ENCODE measurements around the gene VSTM2B.

VSTM2B gene

DNA sequence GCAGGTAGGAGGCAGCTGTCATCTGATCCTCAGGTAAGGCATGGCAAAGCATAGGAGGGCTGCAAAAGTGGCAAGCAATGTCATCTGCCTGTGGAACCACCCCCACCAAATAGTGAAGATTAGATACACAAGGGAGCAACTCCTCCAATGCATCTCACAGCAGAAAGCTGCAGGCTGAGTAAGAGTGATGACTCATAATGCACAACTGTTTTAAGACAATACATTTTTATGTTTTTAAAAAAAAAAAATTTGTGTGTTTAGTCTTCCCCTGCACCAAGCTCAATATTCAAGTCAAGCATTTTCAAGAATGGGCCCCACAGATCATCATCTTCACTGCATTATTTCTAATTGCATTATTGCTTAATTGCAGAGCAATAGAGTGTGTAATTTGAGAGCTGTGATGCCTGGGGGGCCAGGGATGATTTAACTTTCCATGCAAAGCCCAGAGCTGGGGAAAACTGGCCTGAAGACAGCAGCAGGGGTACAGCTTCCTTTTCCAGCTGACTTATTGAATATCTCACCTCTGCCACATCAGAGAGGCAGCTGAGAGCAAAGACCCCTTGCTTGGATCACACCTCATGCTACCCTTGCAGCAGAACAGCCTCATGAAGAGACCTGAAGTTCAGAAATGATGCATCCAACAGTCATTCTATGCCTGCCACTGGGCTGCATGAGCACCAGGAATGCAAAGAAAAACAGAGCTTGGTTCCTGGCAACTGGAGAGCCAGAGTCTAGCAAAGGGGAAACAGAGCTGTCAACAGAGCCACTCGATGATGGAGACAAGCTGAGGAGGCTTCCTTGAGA lies 57.6 kb downstream of the VSTM2B start:
- Histone ChIP-seq H3K36me3 (no peaks in the 10 kb centered on the region), H3K4me1 (no peaks in the 10 kb centered on the region), H3K4me2 (no peak overlapping the region), H3K27ac (no peak overlapping the region), H3K9ac (no peak overlapping the region), H3K27me3 (no peaks in the 10 kb centered on the region), H4K20me1 (no peaks in the 10 kb centered on the region), H3K9me3 (0 out of 2 replicates have a peak, but pooled peaks cover 5% of the 10 kb centered on the region), H3K4me3 (no peak overlapping the region)
- no peak for TF ChIP-seq Cebpa-rat (IDR thresholded peaks at IDR 0.05)

- H4K20me1 ChIP-seq = no peaks in the 10 kb centered on the region
- H3K27me3 ChIP-seq = no peaks in the 10 kb centered on the region
- no peak overlapping the region for H3K4me2 ChIP-seq
- no peak overlapping the region for H3K4me3 ChIP-seq
- peaks cover 19% of the 10 kb centered on the region for H3K9me3 ChIP-seq
- H3K4me1 ChIP-seq = no peaks in the 10 kb centered on the region
- H3K27ac ChIP-seq = no peak overlapping the region
- H3K36me3 ChIP-seq = no peaks in the 10 kb centered on the region
- TF ChIP-seq Cebpa-rat (IDR thresholded peaks at IDR 0.05) = no peak
- H3K9ac ChIP-seq = no peak overlapping the region
These were observed 60.6 kb downstream of the VSTM2B start for GRCh38 chr19:29586401-29586800.

DNA sequence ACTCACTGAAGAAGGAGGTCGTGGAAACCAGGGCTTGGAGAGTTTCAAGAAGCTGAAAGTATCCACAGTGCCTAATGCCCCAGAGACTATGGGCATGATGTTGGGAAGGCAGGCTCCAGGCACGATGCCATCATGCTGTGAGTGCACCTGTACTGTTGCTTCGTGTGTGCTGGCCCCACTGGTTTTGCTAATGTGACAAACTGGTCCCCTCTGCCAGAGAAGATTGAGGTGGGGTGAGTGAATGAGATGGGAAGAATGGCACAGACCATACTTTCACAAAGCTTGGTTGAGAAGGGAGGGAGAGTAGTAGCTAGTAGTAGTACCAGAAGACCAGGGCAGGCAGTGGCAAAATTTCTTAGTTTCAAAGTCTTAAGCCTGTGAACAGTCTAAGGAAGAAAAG lies 61.3 kb downstream of the VSTM2B start:
- Histone ChIP-seq H3K4me2 (no peak overlapping the region), H4K20me1 (no peaks in the 10 kb centered on the region), H3K27me3 (no peaks in the 10 kb centered on the region), H3K27ac (no peak overlapping the region), H3K36me3 (no peaks in the 10 kb centered on the region), H3K4me3 (no peak overlapping the region), H3K4me1 (no peaks in the 10 kb centered on the region), H3K9ac (no peak overlapping the region), H3K9me3 (peaks cover 17% of the 10 kb centered on the region)
- TF ChIP-seq Cebpa-rat (IDR thresholded peaks at IDR 0.05) = no peak

- TF ChIP-seq Cebpa-rat (IDR thresholded peaks at IDR 0.05) = no peak
- Histone ChIP-seq H4K20me1 (no peaks in the 10 kb centered on the region), H3K27ac (no peak overlapping the region), H3K4me1 (no peaks in the 10 kb centered on the region), H3K4me3 (no peak overlapping the region), H3K27me3 (no peaks in the 10 kb centered on the region), H3K9me3 (peaks cover 17% of the 10 kb centered on the region), H3K36me3 (no peaks in the 10 kb centered on the region), H3K4me2 (no peak overlapping the region), H3K9ac (no peak overlapping the region)
These were observed 61.8 kb downstream of the VSTM2B start for GRCh38 chr19:29587518-29587986.

- H3K4me1 ChIP-seq = no peaks in the 10 kb centered on the region
- H3K4me3 ChIP-seq = no peak overlapping the region
- TF ChIP-seq Cebpa-rat (IDR thresholded peaks at IDR 0.05) = no peak
- H3K36me3 ChIP-seq = no peaks in the 10 kb centered on the region
- H3K27me3 ChIP-seq = no peaks in the 10 kb centered on the region
- no peak overlapping the region for H3K27ac ChIP-seq
- H3K9ac ChIP-seq = no peak overlapping the region
- H3K4me2 ChIP-seq = no peak overlapping the region
- H3K9me3 ChIP-seq = peaks cover 17% of the 10 kb centered on the region
- H4K20me1 ChIP-seq = no peaks in the 10 kb centered on the region
These were observed 62.3 kb downstream of the VSTM2B start for GRCh38 chr19:29588095-29588494.

- no peaks in the 10 kb centered on the region for H4K20me1 ChIP-seq
- no peak overlapping the region for H3K4me3 ChIP-seq
- no peaks in the 10 kb centered on the region for H3K4me1 ChIP-seq
- no peak overlapping the region for H3K9ac ChIP-seq
- H3K4me2 ChIP-seq = no peak overlapping the region
- no peak for TF ChIP-seq Cebpa-rat (IDR thresholded peaks at IDR 0.05)
- no peak overlapping the region for H3K27ac ChIP-seq
- peaks cover 17% of the 10 kb centered on the region for H3K9me3 ChIP-seq
- H3K27me3 ChIP-seq = no peaks in the 10 kb centered on the region
- H3K36me3 ChIP-seq = no peaks in the 10 kb centered on the region
These were observed 64.5 kb downstream of the VSTM2B start for GRCh38 chr19:29590278-29590677.

DNA sequence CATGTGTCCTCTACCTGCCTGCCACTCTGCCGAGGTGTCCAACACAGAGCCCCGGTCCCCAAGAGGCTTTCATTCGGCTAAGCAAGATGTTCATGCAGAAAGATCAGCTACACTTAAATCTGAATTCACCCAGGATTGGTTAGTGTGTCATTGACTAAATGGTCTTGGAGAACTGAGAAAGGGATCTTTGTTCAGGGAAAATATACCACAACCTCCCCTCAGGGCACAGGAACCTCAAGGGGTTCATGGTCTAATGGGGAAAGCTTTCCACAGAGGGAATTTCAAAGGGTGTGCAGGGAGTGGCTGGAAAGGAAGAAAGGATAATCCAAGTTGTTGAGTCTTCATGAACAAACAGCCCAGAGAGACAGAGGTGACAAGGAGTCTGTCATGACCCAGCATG lies 65.9 kb downstream of the VSTM2B start:
- no peak for TF ChIP-seq Cebpa-rat (IDR thresholded peaks at IDR 0.05)
- H3K9ac ChIP-seq = no peak overlapping the region
- no peak overlapping the region for H3K27ac ChIP-seq
- H3K27me3 ChIP-seq = no peaks in the 10 kb centered on the region
- no peaks in the 10 kb centered on the region for H3K4me1 ChIP-seq
- no peak overlapping the region for H3K4me3 ChIP-seq
- H4K20me1 ChIP-seq = no peaks in the 10 kb centered on the region
- peaks cover 17% of the 10 kb centered on the region for H3K9me3 ChIP-seq
- no peaks in the 10 kb centered on the region for H3K36me3 ChIP-seq
- H3K4me2 ChIP-seq = no peak overlapping the region

GRCh38 chr19:29593869-29594268 lies 68.1 kb downstream of the VSTM2B start:
- H3K9me3 ChIP-seq = peaks cover 13% of the 10 kb centered on the region
- H3K27ac ChIP-seq = no peak overlapping the region
- H3K4me2 ChIP-seq = no peak overlapping the region
- H3K9ac ChIP-seq = no peak overlapping the region
- TF ChIP-seq Cebpa-rat (IDR thresholded peaks at IDR 0.05) = no peak
- H3K4me3 ChIP-seq = no peak overlapping the region
- H3K36me3 ChIP-seq = no peaks in the 10 kb centered on the region
- no peaks in the 10 kb centered on the region for H4K20me1 ChIP-seq
- no peaks in the 10 kb centered on the region for H3K27me3 ChIP-seq
- H3K4me1 ChIP-seq = no peaks in the 10 kb centered on the region

DNA sequence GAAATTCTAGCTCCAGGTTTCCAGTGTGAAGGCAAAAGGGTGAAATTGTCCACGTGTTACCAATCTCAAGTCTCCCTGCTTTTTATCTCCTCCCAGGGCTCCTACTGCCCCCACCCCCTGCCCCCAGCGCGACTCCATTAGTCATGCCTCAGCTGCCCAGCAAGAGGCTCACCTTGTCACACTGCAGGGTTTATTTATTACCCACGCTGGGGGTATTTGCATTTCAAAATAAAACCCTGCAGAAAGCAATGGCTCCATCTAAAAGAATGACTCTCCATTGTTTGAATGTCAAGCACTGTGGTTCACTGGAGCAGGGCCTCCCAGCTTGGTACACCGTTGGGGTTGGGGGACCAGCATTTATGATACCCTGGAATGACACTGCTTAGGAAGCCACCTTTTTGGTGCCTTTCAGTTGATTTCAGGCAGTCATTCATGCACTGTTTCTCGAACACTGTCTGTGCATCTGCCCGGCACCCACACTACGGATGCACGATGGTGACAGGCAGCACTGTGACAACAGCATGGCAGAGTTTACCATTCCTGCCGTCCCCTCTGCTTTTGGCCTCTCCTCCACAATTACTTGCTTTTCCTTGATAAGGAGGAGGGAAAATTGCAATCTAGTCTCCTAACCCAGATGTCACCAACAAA lies 70.4 kb downstream of the VSTM2B start:
- Histone ChIP-seq H4K20me1 (no peaks in the 10 kb centered on the region), H3K4me3 (no peak overlapping the region), H3K4me1 (no peaks in the 10 kb centered on the region), H3K9ac (no peak overlapping the region), H3K36me3 (no peaks in the 10 kb centered on the region), H3K9me3 (no peaks in the 10 kb centered on the region), H3K27me3 (no peaks in the 10 kb centered on the region), H3K27ac (no peak overlapping the region), H3K4me2 (no peak overlapping the region)
- TF ChIP-seq Cebpa-rat (IDR thresholded peaks at IDR 0.05) = no peak

DNA sequence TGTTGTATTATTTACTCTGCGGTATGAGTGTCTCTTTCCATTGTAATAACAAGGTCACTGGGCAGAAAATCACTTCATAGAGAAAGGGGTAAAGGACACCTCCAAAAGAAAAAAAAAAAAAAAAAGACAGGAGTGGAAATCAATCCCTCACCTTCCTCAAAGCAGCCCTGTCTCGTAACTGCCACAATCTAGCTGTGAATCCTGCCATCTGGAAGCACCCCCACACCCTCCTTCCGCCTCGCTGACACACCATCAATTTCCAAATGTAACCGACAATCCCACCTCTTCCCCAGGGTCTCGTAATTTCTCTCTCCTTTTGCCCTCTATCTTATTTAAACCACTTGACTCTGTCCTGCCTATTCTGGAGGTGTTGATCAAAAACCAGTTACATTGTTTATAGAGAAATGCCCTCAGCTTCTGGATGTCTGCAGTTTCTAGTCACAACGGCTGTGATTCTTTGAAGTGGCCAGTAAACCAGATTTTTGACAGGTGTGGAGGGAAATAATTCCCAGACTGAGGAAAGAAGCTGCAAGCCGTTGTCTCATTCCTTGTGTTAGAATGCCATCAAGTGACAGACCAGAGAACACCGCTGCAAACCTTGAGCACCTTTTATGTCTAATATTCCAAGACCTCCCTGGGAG lies 71.2 kb downstream of the VSTM2B start:
- no peak overlapping the region for H3K4me2 ChIP-seq

More for the DNA sequence above, 71.2 kb downstream of the VSTM2B start:
- Histone ChIP-seq H3K9ac (no peak overlapping the region), H3K27ac (no peak overlapping the region), H3K36me3 (no peaks in the 10 kb centered on the region), H3K27me3 (no peaks in the 10 kb centered on the region), H4K20me1 (no peaks in the 10 kb centered on the region), H3K9me3 (no peaks in the 10 kb centered on the region), H3K4me3 (no peak overlapping the region), H3K4me1 (no peaks in the 10 kb centered on the region)
- TF ChIP-seq Cebpa-rat (IDR thresholded peaks at IDR 0.05) = no peak
